Right hindlimb (tissue), 1 donor: ENCODE measurements around the gene MEF2C.

Experiments used
- DNase-seq: peaks from one replicate; pipeline ENCODE4 v3.0.0-alpha.2; 2018

The MEF2C gene

GRCh38 chr5:88746438-88746882, 136.5 kb downstream of the MEF2C start:
- no peak for DNase-seq

GRCh38 chr5:88745093-88745696, 137.8 kb downstream of the MEF2C start:
- no peak for DNase-seq

GRCh38 chr5:88743231-88743834, 139.7 kb downstream of the MEF2C start:
- no peak for DNase-seq

GRCh38 chr5:88741964-88742363, 141.0 kb downstream of the MEF2C start:
- DNase-seq: no peak

- DNase-seq: no peak
Observed at GRCh38 chr5:88740604-88741185, 142.3 kb downstream of the MEF2C start.

GRCh38 chr5:88736494-88736893, 146.5 kb downstream of the MEF2C start:
- no peak for DNase-seq

- peak; percentile 27 for DNase-seq
Observed at GRCh38 chr5:88734983-88735382, 148.0 kb downstream of the MEF2C start.

- no peak for DNase-seq
Observed at GRCh38 chr5:88734191-88734640, 148.8 kb downstream of the MEF2C start.

GRCh38 chr5:88732862-88733261, 150.1 kb downstream of the MEF2C start:
- DNase-seq: no peak

- DNase-seq: peak; percentile 44
Observed at GRCh38 chr5:88732181-88732633, 150.8 kb downstream of the MEF2C start.

- DNase-seq: no peak
Observed at GRCh38 chr5:88729829-88730182, 153.2 kb downstream of the MEF2C start.

- DNase-seq: peak; percentile 73
Observed at GRCh38 chr5:88729084-88729828, 153.7 kb downstream of the MEF2C start.

GRCh38 chr5:88727705-88728313, 155.2 kb downstream of the MEF2C start:
- DNase-seq: no peak

GRCh38 chr5:88725454-88725853, 157.5 kb downstream of the MEF2C start:
- DNase-seq: no peak

- no peak for DNase-seq
Observed at GRCh38 chr5:88724201-88724600, 158.8 kb downstream of the MEF2C start.

GRCh38 chr5:88722546-88723073, 160.4 kb downstream of the MEF2C start:
- peak; percentile 25 for DNase-seq

- DNase-seq: no peak
Observed at GRCh38 chr5:88719434-88719833, 163.6 kb downstream of the MEF2C start.

- no peak for DNase-seq
Observed at GRCh38 chr5:88718736-88719135, 164.2 kb downstream of the MEF2C start.

GRCh38 chr5:88716101-88716500, 166.9 kb downstream of the MEF2C start:
- no peak for DNase-seq

GRCh38 chr5:88715503-88715902, 167.5 kb downstream of the MEF2C start:
- no peak for DNase-seq

GRCh38 chr5:88713818-88714217, 169.2 kb downstream of the MEF2C start:
- no peak for DNase-seq

GRCh38 chr5:88708682-88709398, 174.1 kb downstream of the MEF2C start:
- no peak for DNase-seq
